ENCODE results near the gene PSMD7. TPM values are rescaled to one million over a fixed set of nuclear protein-coding genes. Genes with fewer than 3 reads are reported as not detected.

The PSMD7 gene
- total and polyA plus RNA-seq, 5 donors: 80.9 to 118 (median 106) TPM

- intact Hi-C loops (cut with DNase I): no loop called here
- Histone ChIP-seq H3K4me3 (ENCODE audit: low read length) (peak overlapping the region; percentile 74), H3K9me3 (ENCODE audit: control insufficient read depth, low read length) (peaks cover 2% of the 10 kb centered on the region), H3K4me1 (ENCODE audit: control insufficient read depth, insufficient read depth, low read length) (no peaks in the 10 kb centered on the region), H3K27ac (ENCODE audit: low read length) (peak overlapping the region; percentile 66), H3K27me3 (ENCODE audit: control insufficient read depth, insufficient read depth) (no peaks in the 10 kb centered on the region)
- ATAC-seq: no peak
- WGBS: 2% methylated on average over 9 of the region's 9 CpGs
- DNase-seq: no peak
Observed at GRCh38 chr16:74296104-74296431, 546 bp upstream of the PSMD7 start.

DNA sequence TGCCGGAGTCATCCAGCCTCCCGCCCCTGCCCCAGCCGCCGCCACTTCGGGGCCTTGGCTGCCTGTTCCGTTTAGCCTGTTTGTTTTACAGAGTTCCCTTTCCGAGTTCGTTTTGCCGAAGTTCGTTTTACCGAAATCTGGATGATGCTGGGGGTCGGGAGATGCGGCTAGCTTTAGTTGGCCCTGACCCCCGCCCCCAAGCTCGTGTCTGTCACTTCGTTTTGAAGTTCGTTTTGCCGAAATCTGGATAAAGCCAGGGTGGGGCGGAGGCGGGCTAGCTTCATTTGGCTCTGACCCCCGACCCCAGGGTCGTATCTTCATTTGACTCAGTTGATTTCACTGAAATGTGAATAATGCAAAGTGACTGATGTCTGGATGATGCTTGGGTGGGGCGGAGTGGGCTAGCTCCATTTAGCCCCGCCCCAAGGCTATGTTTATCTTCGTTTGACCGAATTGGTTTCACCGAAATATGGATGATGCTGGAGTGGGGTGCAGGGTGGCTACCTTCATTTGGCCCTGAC lies 591 bp downstream of the PSMD7 start:
- Histone ChIP-seq H3K4me3 (ENCODE audit: low read length) (peak overlapping the region; percentile 74), H3K9me3 (ENCODE audit: control insufficient read depth, low read length) (no peaks in the 10 kb centered on the region), H3K27me3 (ENCODE audit: control insufficient read depth, insufficient read depth) (no peaks in the 10 kb centered on the region), H3K4me1 (ENCODE audit: control insufficient read depth, insufficient read depth, low read length) (no peaks in the 10 kb centered on the region), H3K27ac (ENCODE audit: low read length) (peak overlapping the region; percentile 44)
- DNase-seq: peak; percentile 30 to 59 (median 50)
- under 1% methylated on average over 27 of the region's 27 CpGs for WGBS
- intact Hi-C loops (cut with DNase I): no loop called here
- peak; percentile 30 to 57 for ATAC-seq

GRCh38 chr16:74298104-74298503 lies 1.5 kb downstream of the PSMD7 start:
- Histone ChIP-seq H3K4me1 (ENCODE audit: control insufficient read depth, insufficient read depth, low read length) (no peaks in the 10 kb centered on the region), H3K4me3 (ENCODE audit: low read length) (peak overlapping the region; percentile 74), H3K27ac (ENCODE audit: low read length) (no peak overlapping the region), H3K27me3 (ENCODE audit: control insufficient read depth, insufficient read depth) (no peaks in the 10 kb centered on the region), H3K9me3 (ENCODE audit: control insufficient read depth, low read length) (no peaks in the 10 kb centered on the region)
- 85% methylated on average over 2 of the region's 2 CpGs for WGBS
- DNase-seq: no peak
- intact Hi-C loops (cut with DNase I): no loop called here
- no peak for ATAC-seq

GRCh38 chr16:74302341-74302740 lies 5.7 kb downstream of the PSMD7 start:
- Histone ChIP-seq H3K4me1 (ENCODE audit: control insufficient read depth, insufficient read depth, low read length) (no peaks in the 10 kb centered on the region), H3K4me3 (ENCODE audit: low read length) (no peak overlapping the region), H3K27ac (ENCODE audit: low read length) (no peak overlapping the region), H3K27me3 (ENCODE audit: control insufficient read depth, insufficient read depth) (no peaks in the 10 kb centered on the region), H3K9me3 (ENCODE audit: control insufficient read depth, low read length) (no peaks in the 10 kb centered on the region)
- DNase-seq (no peak), ATAC-seq (no peak)
- WGBS: 92% methylated on average over 5 of the region's 5 CpGs
- intact Hi-C loops (cut with DNase I): no loop called here

GRCh38 chr16:74304164-74304834 lies 7.7 kb downstream of the PSMD7 start:
- H3K27ac ChIP-seq (ENCODE audit: low read length): no peak overlapping the region
- DNase-seq: no peak
- H3K4me1 ChIP-seq (ENCODE audit: control insufficient read depth, insufficient read depth, low read length): no peaks in the 10 kb centered on the region
- intact Hi-C loops (cut with DNase I): no loop called here
- no peaks in the 10 kb centered on the region for H3K27me3 ChIP-seq (ENCODE audit: control insufficient read depth, insufficient read depth)
- H3K9me3 ChIP-seq (ENCODE audit: control insufficient read depth, low read length): no peaks in the 10 kb centered on the region
- 79% methylated on average over 10 of the region's 10 CpGs for WGBS
- no peak overlapping the region for H3K4me3 ChIP-seq (ENCODE audit: low read length)
- ATAC-seq: no peak

GRCh38 chr16:74304835-74305176 lies 8.2 kb downstream of the PSMD7 start:
- Histone ChIP-seq H3K27ac (ENCODE audit: low read length) (no peak overlapping the region), H3K27me3 (ENCODE audit: control insufficient read depth, insufficient read depth) (no peaks in the 10 kb centered on the region), H3K4me1 (ENCODE audit: control insufficient read depth, insufficient read depth, low read length) (no peaks in the 10 kb centered on the region), H3K9me3 (ENCODE audit: control insufficient read depth, low read length) (no peaks in the 10 kb centered on the region), H3K4me3 (ENCODE audit: low read length) (no peak overlapping the region)
- ATAC-seq (no peak), DNase-seq (no peak)
- WGBS: 88% methylated on average over 2 of the region's 2 CpGs
- intact Hi-C loops (cut with DNase I): no loop called here

- DNase-seq (no peak), ATAC-seq (no peak)
- no peaks in the 10 kb centered on the region for H3K27me3 ChIP-seq (ENCODE audit: control insufficient read depth, insufficient read depth)
- WGBS: 81% methylated on average over 11 of the region's 11 CpGs
- H3K27ac ChIP-seq (ENCODE audit: low read length): no peak overlapping the region
- intact Hi-C loops (cut with DNase I): no loop called here
- no peak overlapping the region for H3K4me3 ChIP-seq (ENCODE audit: low read length)
- H3K4me1 ChIP-seq (ENCODE audit: control insufficient read depth, insufficient read depth, low read length): no peaks in the 10 kb centered on the region
- no peaks in the 10 kb centered on the region for H3K9me3 ChIP-seq (ENCODE audit: control insufficient read depth, low read length)
Observed at GRCh38 chr16:74305281-74305680, 8.7 kb downstream of the PSMD7 start.

DNA sequence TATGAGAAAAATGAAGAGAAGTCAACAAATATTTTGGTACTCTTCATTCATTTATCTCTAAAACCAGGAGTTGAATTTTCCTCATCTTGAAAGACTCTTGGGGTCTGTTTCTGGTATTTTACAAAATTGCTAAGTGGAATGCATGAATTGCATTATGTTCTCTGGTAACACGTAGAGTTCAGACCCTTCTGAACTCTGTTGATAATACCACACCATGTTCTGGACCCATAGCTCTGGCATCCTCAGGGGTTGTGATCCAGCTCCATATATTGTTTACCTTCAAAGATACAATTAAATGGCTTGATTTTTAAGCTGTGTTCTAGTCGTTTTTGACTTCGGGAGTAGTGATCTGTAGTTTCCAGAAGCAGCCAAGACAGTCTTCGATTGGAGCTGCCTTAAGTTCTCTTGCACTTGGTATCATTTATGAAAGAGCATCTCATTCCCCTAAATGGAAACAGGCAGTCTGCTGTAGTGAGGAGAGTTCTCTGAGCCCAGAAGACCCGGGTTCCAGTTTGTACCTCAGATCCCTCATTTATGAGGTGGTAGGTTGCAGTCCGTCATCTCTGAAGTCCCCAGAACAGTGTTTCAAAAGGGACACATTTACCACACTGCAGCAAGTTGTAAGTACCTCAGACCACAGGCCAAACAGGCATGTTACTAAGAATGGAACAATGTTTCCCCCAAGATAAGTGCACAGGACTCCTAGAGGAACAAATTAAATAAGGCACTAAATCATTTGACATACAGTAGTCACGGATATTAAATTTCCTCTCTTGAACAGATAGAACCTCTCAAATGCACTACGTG lies 9.6 kb downstream of the PSMD7 start:
- no peak overlapping the region for H3K27ac ChIP-seq (ENCODE audit: low read length)
- intact Hi-C loops (cut with DNase I): no loop called here
- 58% methylated on average over 8 of the region's 8 CpGs for WGBS
- no peak overlapping the region for H3K4me3 ChIP-seq (ENCODE audit: low read length)
- DNase-seq (no peak), ATAC-seq (no peak)
- no peaks in the 10 kb centered on the region for H3K4me1 ChIP-seq (ENCODE audit: control insufficient read depth, insufficient read depth, low read length)
- H3K27me3 ChIP-seq (ENCODE audit: control insufficient read depth, insufficient read depth): no peaks in the 10 kb centered on the region
- H3K9me3 ChIP-seq (ENCODE audit: control insufficient read depth, low read length): no peaks in the 10 kb centered on the region

DNA sequence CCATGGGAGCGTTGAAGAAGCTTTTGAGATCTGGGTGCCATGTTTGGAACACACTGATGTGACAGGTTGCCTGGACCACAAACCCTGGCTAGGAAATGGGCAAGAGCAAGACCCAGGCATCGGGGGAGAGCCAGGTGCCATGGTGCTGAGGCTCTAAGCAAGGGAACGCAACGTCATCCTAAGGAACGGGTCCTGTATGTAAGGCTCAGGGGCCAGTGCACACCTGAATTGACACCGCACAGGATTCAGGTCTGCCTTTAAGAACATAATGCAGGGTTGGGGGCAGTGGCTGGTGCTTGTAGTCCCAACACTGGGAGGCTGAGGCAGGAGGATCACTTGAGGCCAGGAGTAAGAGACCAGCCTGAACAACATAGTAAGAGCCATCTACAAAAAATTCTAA lies 10.8 kb downstream of the PSMD7 start:
- Histone ChIP-seq H3K4me1 (ENCODE audit: control insufficient read depth, insufficient read depth, low read length) (no peaks in the 10 kb centered on the region), H3K9me3 (ENCODE audit: control insufficient read depth, low read length) (no peaks in the 10 kb centered on the region), H3K27me3 (ENCODE audit: control insufficient read depth, insufficient read depth) (no peaks in the 10 kb centered on the region), H3K27ac (ENCODE audit: low read length) (no peak overlapping the region), H3K4me3 (ENCODE audit: low read length) (no peak overlapping the region)
- intact Hi-C loops (cut with DNase I): no loop called here
- 94% methylated on average over 6 of the region's 6 CpGs for WGBS
- ATAC-seq (no peak), DNase-seq (no peak)

- no peak for DNase-seq
- Histone ChIP-seq H3K4me1 (ENCODE audit: control insufficient read depth, insufficient read depth, low read length) (no peaks in the 10 kb centered on the region), H3K27me3 (ENCODE audit: control insufficient read depth, insufficient read depth) (no peaks in the 10 kb centered on the region), H3K27ac (ENCODE audit: low read length) (no peak overlapping the region), H3K4me3 (ENCODE audit: low read length) (no peak overlapping the region), H3K9me3 (ENCODE audit: control insufficient read depth, low read length) (no peaks in the 10 kb centered on the region)
- ATAC-seq: peak in 1 of 2 donors; percentile 36
- intact Hi-C loops (cut with DNase I): no loop called here
- 71% methylated on average over 15 of the region's 15 CpGs for WGBS
Observed at GRCh38 chr16:74309789-74310781, 13.5 kb downstream of the PSMD7 start.

DNA sequence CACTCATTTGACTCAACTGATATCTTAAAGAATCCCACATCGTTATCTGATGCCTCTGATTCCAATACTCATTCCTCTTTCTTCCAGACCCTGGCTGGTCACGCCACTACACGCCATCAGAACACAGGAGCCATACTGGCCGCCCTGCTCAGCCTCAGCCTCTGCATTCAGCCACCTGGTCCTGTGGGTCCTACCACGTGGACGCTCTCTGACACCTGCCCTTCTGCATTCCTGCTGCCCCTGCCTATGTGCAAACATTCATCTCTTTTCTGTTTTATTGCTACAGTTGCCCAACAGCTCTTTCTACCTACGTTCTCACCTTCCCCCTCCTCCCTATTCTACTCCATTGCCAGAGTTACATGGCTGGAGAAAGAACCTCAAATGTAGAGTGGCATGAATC lies 18.4 kb downstream of the PSMD7 start:
- no peak overlapping the region for H3K27ac ChIP-seq (ENCODE audit: low read length)
- H3K27me3 ChIP-seq (ENCODE audit: control insufficient read depth, insufficient read depth): no peaks in the 10 kb centered on the region
- H3K4me1 ChIP-seq (ENCODE audit: control insufficient read depth, insufficient read depth, low read length): no peaks in the 10 kb centered on the region
- intact Hi-C loops (cut with DNase I): no loop called here
- DNase-seq (no peak), ATAC-seq (no peak)
- H3K9me3 ChIP-seq (ENCODE audit: control insufficient read depth, low read length): no peaks in the 10 kb centered on the region
- 92% methylated on average over 7 of the region's 7 CpGs for WGBS
- no peak overlapping the region for H3K4me3 ChIP-seq (ENCODE audit: low read length)
